K562 (cell line): Measurements from ENCODE around the gene NECAB3. TPM values are rescaled to one million over a fixed set of nuclear protein-coding genes. Genes with fewer than 3 reads are reported as not detected.

Experiments used
- ATF1 ChIP-seq, 2 experiments: fragments of 450-650 bp in 1 of 2; IDR thresholded peaks; 2 replicates each; pipeline ENCODE4 v1.6.1; 2016; ENCODE audit warnings: missing compliant biosample characterization in 1 of 2, missing genetic modification characterization in 1 of 2
- MBD2 ChIP-seq: sonication (generic); IDR thresholded peaks from 2 replicates; pipeline ENCODE4 v1.6.1; 2016; ENCODE audit warnings: low read depth, borderline replicate concordance
- NBN ChIP-seq: fragments of 450-650 bp; IDR thresholded peaks from 2 replicates; pipeline ENCODE4 v1.6.1; 2016; ENCODE audit warnings: low read depth, mild to moderate bottlenecking
- NCOR1 ChIP-seq: fragments of 450-650 bp; IDR thresholded peaks from 2 replicates; pipeline ENCODE4 v1.6.1; 2016; ENCODE audit warnings: mild to moderate bottlenecking, moderate library complexity
- NRF1 ChIP-seq, 2 experiments: fragments of 450-650 bp; IDR thresholded peaks in 1 of 2; conservative IDR thresholded peaks in 1 of 2; 2 replicates each; pipeline ENCODE4 v1.6.1; 2014; ENCODE audit warnings: mild to moderate bottlenecking in 2 of 2
- POLR2AphosphoS2 ChIP-seq: IDR thresholded peaks from 2 replicates; pipeline ENCODE4 v1.6.1; 2012; ENCODE audit warnings: low read length, improper control_type of control experiment
- POU5F1 ChIP-seq: fragments of 150-350 bp; IDR thresholded peaks from 2 replicates; pipeline ENCODE4 v1.6.1; 2014; ENCODE audit warnings: borderline replicate concordance, low read length, low read depth, mild to moderate bottlenecking; ENCODE audit not compliant: partially characterized antibody
- PTBP1 ChIP-seq: fragments of 200-400 bp; formaldehyde crosslinking; IDR thresholded peaks from 2 replicates; pipeline ENCODE4 v1.6.1; 2017; ENCODE audit warnings: low read depth, low read length
- YY1 ChIP-seq, 3 experiments: IDR thresholded peaks; 2 replicates each; pipeline ENCODE4 v1.6.1; 2011; ENCODE audit warnings: low read length in 2 of 3, mild to moderate bottlenecking in 2 of 3, moderate library complexity in 2 of 3, borderline replicate concordance in 1 of 3, control low read depth in 1 of 3, low read depth in 1 of 3; ENCODE audit not compliant: insufficient read depth in 3 of 3, insufficient replicate concordance in 2 of 3, control insufficient read depth in 1 of 3, insufficient read length in 1 of 3; ENCODE audit errors: extremely low read depth in 1 of 3
- polyA plus RNA-seq, 8 experiments: library from polyadenylated mRNA; depleted of rRNA in 4 of 8; stranded (reverse) in 5 of 8; unstranded in 3 of 8; fragments of >200 nt; fragmentation: Nextera tagmentation in 2 of 8; fragmentation: Illumina TruSeq in 1 of 8; extraction: Ambion mirVana in 2 of 8; extraction: Trizol in 1 of 8; gene quantifications; 2 replicates each; pipeline versions ENCODE4 v1.2.1 to v1.2.3, GENCODE V29; 2011 to 2014; ENCODE audit warnings: inconsistent platforms in 1 of 8, missing spikeins in 1 of 8
- total RNA-seq, 7 experiments: library from RNA; depleted of rRNA in 6 of 7; stranded (reverse); fragments of >200 nt in 6 of 7; fragmentation: Illumina TruSeq in 2 of 7; extraction: Trizol in 2 of 7; gene quantifications; 2 replicates each; pipeline versions ENCODE4 v1.2.1 to v1.2.3, GENCODE V29; 2011 to 2021; ENCODE audit warnings: low replicate concordance in 1 of 7
- TF ChIP-seq, protein P1 (sequence below), 2 experiments: fragments of 450-650 bp in 1 of 2; IDR thresholded peaks; 2 replicates each; pipeline ENCODE4 v1.6.1; 2011 to 2017; ENCODE audit warnings: low read depth in 2 of 2, antibody characterized with exemption in 1 of 2, borderline replicate concordance in 1 of 2, low read length in 1 of 2, mild to moderate bottlenecking in 1 of 2, mixed read lengths in 1 of 2; ENCODE audit not compliant: control insufficient read depth in 1 of 2
- TF ChIP-seq, protein P2 (sequence below): sonication (generic); formaldehyde crosslinking; IDR thresholded peaks from 2 replicates; pipeline ENCODE4 v1.8.1; 2022; ENCODE audit warnings: missing genetic modification reagents
- TF ChIP-seq, protein P3 (sequence below): sonication (generic); IDR thresholded peaks from 2 replicates; pipeline ENCODE4 v1.6.1; 2016
- TF ChIP-seq, protein P4 (sequence below): sonication (generic); formaldehyde crosslinking; IDR thresholded peaks from 2 replicates; pipeline ENCODE4 v1.8.0; 2022; ENCODE audit warnings: missing genetic modification reagents, mild to moderate bottlenecking, moderate library complexity, borderline replicate concordance

The NECAB3 gene
- total and polyA plus RNA-seq, 9 of the 15 experiments (the other 6 are each of a cell fraction or from before 2014, with no cell fraction given): 0.94 to 63.3 (median 31.5) TPM

DNA sequence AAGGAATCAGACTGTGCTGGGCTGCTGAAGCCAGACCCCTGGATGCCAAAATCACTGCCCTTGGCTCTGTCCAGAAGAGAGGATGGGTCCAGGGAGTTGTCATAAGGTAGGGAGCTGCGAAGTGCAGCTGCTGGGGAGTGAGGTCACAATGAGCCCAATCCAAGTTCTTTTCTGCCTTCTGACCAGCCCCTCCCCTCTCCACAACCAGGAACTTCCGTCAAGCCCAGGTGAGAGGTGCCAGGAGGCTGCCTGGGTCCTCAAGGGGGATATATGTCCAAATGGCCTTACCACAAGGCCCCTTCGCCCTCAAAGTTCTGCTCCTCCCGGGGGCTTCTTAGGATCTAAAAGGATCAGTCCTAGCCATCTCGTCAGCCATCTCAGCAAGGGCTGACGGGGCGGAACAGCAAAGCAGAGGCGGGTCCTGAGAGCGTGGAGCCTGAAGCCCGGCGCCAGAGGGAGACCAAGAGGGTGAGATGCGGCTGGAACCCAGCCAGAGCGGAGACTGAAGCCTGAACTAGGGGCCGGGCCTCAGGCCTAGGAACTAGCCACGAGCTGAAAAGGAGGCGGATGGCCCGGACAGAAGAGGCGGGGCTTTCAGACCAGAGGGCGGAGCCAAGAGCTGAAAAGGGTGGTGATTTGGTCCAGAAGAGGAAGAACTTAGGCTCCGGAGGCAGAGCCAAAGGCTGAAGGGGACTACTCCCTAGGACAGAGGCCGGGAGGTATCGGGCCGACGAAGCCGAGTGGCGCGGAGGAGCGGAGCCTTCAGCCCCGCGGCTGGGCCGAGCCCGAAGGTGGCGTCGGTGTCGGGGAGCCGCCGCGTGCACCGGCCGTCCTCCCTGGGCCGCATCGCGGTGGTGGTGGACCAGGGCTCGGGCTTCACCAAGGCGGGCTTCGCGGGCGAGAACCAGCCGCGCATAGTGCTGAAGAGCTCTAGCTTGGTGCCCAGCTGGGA lies 7.7 kb downstream of the NECAB3 start, which contains the start of gene ACTL10 (continued):
- TF ChIP-seq, protein P1, sequence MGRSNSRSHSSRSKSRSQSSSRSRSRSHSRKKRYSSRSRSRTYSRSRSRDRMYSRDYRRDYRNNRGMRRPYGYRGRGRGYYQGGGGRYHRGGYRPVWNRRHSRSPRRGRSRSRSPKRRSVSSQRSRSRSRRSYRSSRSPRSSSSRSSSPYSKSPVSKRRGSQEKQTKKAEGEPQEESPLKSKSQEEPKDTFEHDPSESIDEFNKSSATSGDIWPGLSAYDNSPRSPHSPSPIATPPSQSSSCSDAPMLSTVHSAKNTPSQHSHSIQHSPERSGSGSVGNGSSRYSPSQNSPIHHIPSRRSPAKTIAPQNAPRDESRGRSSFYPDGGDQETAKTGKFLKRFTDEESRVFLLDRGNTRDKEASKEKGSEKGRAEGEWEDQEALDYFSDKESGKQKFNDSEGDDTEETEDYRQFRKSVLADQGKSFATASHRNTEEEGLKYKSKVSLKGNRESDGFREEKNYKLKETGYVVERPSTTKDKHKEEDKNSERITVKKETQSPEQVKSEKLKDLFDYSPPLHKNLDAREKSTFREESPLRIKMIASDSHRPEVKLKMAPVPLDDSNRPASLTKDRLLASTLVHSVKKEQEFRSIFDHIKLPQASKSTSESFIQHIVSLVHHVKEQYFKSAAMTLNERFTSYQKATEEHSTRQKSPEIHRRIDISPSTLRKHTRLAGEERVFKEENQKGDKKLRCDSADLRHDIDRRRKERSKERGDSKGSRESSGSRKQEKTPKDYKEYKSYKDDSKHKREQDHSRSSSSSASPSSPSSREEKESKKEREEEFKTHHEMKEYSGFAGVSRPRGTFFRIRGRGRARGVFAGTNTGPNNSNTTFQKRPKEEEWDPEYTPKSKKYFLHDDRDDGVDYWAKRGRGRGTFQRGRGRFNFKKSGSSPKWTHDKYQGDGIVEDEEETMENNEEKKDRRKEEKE (IDR thresholded peaks at IDR 0.05; ENCODE audit: borderline replicate concordance in 1 of 2, control insufficient read depth in 1 of 2, low read depth in 2 of 2, low read length in 1 of 2): 0 out of 4 replicates have a peak, but pooled peaks of 1 of the 2 experiments have one; percentile 64
- TF ChIP-seq PTBP1 (no peak), NCOR1 (no peak), NRF1 (conservative IDR thresholded peaks at IDR 0.05 in 1 of 2, IDR thresholded peaks at IDR 0.05 in 1 of 2) (peak; percentile 60 to 66; a peak in 3 of 4 replicates), ATF1 (CRISPR knock-in tag; IDR thresholded peaks at IDR 0.05) (no peak), ATF1 (tag; IDR thresholded peaks at IDR 0.05) (0 out of 2 replicates have a peak, but pooled peaks have one; percentile 31), POU5F1 (no peak), YY1 (IDR thresholded peaks at IDR 0.05; ENCODE audit: borderline replicate concordance in 1 of 3, control insufficient read depth in 1 of 3, extremely low read depth in 1 of 3, insufficient read depth in 3 of 3, insufficient read length in 1 of 3, insufficient replicate concordance in 2 of 3, low read depth in 1 of 3, low read length in 2 of 3) (peak in 1 of 3 experiments; percentile 58), MBD2 (no peak), POLR2AphosphoS2 (peak; percentile 81; the same call in 1 of the 2 replicates), NBN (peak; percentile 75)
- TF ChIP-seq, protein P2, sequence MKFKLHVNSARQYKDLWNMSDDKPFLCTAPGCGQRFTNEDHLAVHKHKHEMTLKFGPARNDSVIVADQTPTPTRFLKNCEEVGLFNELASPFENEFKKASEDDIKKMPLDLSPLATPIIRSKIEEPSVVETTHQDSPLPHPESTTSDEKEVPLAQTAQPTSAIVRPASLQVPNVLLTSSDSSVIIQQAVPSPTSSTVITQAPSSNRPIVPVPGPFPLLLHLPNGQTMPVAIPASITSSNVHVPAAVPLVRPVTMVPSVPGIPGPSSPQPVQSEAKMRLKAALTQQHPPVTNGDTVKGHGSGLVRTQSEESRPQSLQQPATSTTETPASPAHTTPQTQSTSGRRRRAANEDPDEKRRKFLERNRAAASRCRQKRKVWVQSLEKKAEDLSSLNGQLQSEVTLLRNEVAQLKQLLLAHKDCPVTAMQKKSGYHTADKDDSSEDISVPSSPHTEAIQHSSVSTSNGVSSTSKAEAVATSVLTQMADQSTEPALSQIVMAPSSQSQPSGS (CRISPR knock-in tag): no peak
- TF ChIP-seq, protein P3, sequence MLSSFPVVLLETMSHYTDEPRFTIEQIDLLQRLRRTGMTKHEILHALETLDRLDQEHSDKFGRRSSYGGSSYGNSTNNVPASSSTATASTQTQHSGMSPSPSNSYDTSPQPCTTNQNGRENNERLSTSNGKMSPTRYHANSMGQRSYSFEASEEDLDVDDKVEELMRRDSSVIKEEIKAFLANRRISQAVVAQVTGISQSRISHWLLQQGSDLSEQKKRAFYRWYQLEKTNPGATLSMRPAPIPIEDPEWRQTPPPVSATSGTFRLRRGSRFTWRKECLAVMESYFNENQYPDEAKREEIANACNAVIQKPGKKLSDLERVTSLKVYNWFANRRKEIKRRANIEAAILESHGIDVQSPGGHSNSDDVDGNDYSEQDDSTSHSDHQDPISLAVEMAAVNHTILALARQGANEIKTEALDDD: peak; percentile 68; the same call in 1 of the 2 replicates
- TF ChIP-seq, protein P4, sequence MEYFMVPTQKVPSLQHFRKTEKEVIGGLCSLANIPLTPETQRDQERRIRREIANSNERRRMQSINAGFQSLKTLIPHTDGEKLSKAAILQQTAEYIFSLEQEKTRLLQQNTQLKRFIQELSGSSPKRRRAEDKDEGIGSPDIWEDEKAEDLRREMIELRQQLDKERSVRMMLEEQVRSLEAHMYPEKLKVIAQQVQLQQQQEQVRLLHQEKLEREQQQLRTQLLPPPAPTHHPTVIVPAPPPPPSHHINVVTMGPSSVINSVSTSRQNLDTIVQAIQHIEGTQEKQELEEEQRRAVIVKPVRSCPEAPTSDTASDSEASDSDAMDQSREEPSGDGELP (CRISPR knock-in tag): peak; percentile 76; the same call in 1 of the 2 replicates
